GM10266 (cell line): Measurements from ENCODE around the gene MYO1F.
A peak's percentile ranks its signal among the peaks of the same experiment; 100 is the strongest.

Experiments used
- DNase-seq: peaks from one replicate; pipeline ENCODE4 v3.0.0; 2012; ENCODE audit errors: extremely low spot score
- TF ChIP-seq, protein P1 (sequence below): IDR thresholded peaks from 2 replicates; pipeline ENCODE4 v1.5.1; 2012; ENCODE audit warnings: mild to moderate bottlenecking, low read depth; ENCODE audit not compliant: control insufficient read depth, insufficient read depth; ENCODE audit errors: missing control alignments

MYO1F gene

GRCh38 chr19:8596168-8596567, 18.9 kb upstream of the MYO1F start:
- no peak for DNase-seq
- TF ChIP-seq, protein P1, sequence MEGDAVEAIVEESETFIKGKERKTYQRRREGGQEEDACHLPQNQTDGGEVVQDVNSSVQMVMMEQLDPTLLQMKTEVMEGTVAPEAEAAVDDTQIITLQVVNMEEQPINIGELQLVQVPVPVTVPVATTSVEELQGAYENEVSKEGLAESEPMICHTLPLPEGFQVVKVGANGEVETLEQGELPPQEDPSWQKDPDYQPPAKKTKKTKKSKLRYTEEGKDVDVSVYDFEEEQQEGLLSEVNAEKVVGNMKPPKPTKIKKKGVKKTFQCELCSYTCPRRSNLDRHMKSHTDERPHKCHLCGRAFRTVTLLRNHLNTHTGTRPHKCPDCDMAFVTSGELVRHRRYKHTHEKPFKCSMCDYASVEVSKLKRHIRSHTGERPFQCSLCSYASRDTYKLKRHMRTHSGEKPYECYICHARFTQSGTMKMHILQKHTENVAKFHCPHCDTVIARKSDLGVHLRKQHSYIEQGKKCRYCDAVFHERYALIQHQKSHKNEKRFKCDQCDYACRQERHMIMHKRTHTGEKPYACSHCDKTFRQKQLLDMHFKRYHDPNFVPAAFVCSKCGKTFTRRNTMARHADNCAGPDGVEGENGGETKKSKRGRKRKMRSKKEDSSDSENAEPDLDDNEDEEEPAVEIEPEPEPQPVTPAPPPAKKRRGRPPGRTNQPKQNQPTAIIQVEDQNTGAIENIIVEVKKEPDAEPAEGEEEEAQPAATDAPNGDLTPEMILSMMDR, result no peak

GRCh38 chr19:8595651-8596050, 18.4 kb upstream of the MYO1F start:
- TF ChIP-seq, protein P1, result no peak
- DNase-seq, result no peak

DNA sequence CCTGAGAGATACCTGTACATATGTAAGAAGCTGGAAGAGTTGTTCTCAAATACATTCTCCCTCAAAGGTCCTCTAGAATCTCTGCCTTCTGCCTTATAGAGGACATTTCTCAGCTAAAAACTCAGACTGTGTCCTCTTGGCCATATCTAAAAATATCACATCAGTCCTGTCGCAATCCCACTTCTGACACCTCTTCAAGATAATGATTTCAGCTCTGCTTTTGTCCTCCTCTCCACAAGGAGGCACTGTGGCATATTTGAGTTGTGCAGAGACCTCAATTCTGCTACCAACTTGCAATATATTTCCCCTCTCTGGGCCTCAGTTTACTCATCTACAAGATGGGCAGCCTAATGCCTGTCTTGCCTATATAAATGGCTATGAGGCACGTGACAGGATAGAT, 16.7 kb upstream of the MYO1F start:
- DNase-seq, result no peak
- TF ChIP-seq, protein P1, result no peak

- no peak for DNase-seq
- TF ChIP-seq, protein P1, result no peak
Measured at GRCh38 chr19:8592231-8593009, 15.2 kb upstream of the MYO1F start.

DNA sequence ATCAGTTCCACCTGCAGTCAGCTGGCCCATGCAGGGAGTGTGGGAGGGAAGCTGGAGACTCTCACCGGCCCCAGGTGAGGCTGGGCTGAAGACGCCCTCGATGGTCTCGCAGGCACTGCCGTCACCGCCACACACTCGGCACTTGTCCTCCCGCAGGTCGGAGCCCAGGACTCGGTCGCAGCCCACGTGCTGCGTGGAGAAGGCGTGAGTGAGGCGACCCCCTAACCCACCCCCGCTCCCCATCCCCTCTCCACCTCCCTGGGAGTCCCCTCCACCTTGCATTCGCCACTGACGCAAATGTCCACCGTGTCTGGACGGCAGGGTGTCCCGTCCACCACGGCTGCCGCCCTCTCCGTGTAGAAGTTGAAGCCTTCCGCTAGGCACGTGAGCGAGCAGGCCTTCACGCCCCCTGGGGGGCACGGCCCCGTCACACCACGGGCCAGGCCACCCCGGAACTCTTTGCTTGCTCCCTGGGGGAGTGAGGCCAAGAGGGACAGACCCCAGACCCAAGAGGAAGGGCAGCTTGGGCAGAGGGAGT, 12.0 kb upstream of the MYO1F start:
- DNase-seq, result no peak
- TF ChIP-seq, protein P1, result no peak

DNA sequence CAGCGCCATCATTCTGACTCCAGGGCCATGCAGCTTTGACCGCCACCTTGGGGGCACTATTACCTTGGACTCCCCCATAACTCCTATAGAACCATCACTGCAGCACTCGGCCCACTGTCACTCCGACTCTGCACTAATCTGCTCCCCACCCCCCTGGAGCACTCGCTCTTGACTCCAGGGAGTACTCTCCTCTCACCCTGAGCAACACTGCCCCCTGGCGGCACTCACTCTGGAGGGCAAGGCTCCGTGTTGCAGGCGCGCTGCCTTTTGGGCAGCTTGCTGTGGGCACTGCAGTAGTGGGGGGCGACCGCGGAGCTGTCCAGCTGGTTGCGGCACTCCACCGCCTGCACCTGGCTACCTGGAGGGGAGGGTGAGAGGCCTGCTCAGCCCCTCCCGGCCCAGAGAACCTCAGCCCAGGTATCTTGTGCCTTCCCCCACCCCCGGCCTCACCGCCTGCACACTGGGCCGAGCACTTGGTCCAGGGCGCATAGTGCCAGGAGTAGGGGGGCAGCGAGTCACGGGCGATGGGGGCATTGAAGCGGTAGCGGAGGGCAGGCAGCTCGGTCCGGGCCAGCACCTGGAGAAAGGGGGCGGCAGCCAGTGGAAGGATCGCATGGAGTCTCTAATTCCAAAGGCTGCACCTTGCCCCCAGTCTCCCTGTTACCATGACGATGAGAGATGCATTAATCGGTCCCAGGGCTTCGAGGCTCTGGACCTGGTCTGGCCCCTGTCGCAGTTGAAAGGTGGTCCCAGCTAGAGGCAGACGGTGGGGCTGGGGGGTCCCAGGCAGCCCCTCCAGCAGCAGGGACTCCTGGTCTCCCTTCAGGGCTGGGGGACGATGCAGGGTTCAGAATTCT, 8.9 kb upstream of the MYO1F start:
- TF ChIP-seq, protein P1, result peak; percentile 51
- peak; percentile 60 for DNase-seq
